Liver (tissue), 9 donors: ENCODE results near the gene TCF7L1. TPM values are rescaled to one million over a fixed set of nuclear protein-coding genes. Genes with fewer than 3 reads are reported as not detected.

Source experiments
- DNase-seq: peaks from one replicate; pipeline ENCODE4 v3.0.0-alpha.2; 2017; ENCODE audit warnings: low spot score
- H3K27ac ChIP-seq, 2 donors: one replicate each; pipeline ENCODE4 v1.7.0; 2013; ENCODE audit warnings: inconsistent platforms in 2 of 2, low read length in 2 of 2, control low read depth in 1 of 2, low read depth in 1 of 2, mild to moderate bottlenecking in 1 of 2
- H3K27me3 ChIP-seq, 4 donors: one replicate each; pipeline versions ENCODE4 v1.6.1 to v1.7.0; 2013; ENCODE audit warnings: low read length in 3 of 4, inconsistent platforms in 1 of 4, mild to moderate bottlenecking in 1 of 4, moderate library complexity in 1 of 4; ENCODE audit not compliant: control insufficient read depth in 4 of 4, insufficient read depth in 4 of 4
- H3K36me3 ChIP-seq, 4 donors: one replicate each; pipeline versions ENCODE4 v1.6.1 to v1.7.0; 2013; ENCODE audit warnings: low read length in 3 of 4, mild to moderate bottlenecking in 3 of 4, low read depth in 1 of 4, moderate library complexity in 1 of 4; ENCODE audit not compliant: control insufficient read depth in 4 of 4, insufficient read depth in 3 of 4
- H3K4me1 ChIP-seq, 4 donors: one replicate each; pipeline versions ENCODE4 v1.6.1 to v1.7.0; 2013; ENCODE audit warnings: low read length in 3 of 4, mild to moderate bottlenecking in 3 of 4, moderate library complexity in 1 of 4; ENCODE audit not compliant: control insufficient read depth in 4 of 4, insufficient read depth in 4 of 4
- H3K4me3 ChIP-seq, 3 donors: one replicate each; pipeline versions ENCODE4 v1.6.1 to v1.7.0; 2013; ENCODE audit warnings: low read length in 3 of 3, control low read depth in 1 of 3, low read depth in 1 of 3, mild to moderate bottlenecking in 1 of 3
- H3K9ac ChIP-seq, 2 donors: one replicate each; pipeline ENCODE4 v1.7.0; 2013; ENCODE audit warnings: low read length in 2 of 2, mild to moderate bottlenecking in 2 of 2, moderate library complexity in 2 of 2, control low read depth in 1 of 2, low read depth in 1 of 2
- H3K9me3 ChIP-seq, 4 donors: one replicate each; pipeline versions ENCODE4 v1.6.1 to v1.7.0; 2013; ENCODE audit warnings: low read length in 3 of 4; ENCODE audit not compliant: control insufficient read depth in 4 of 4
- EGR1 ChIP-seq, 2 donors: IDR thresholded peaks; 2 replicates each; pipeline ENCODE4 v1.6.1; 2016 to 2018; ENCODE audit warnings: antibody characterized with exemption in 2 of 2, low read depth in 2 of 2
- FOXA1 ChIP-seq: IDR thresholded peaks from 2 replicates; pipeline ENCODE4 v1.6.1; 2016; ENCODE audit warnings: antibody characterized with exemption
- FOXA2 ChIP-seq: IDR thresholded peaks from 2 replicates; pipeline ENCODE4 v1.6.1; 2016; ENCODE audit warnings: antibody characterized with exemption
- GABPA ChIP-seq, 2 donors: IDR thresholded peaks in 1 of 2; conservative IDR thresholded peaks in 1 of 2; 2 replicates each; pipeline ENCODE4 v1.6.1; 2016; ENCODE audit warnings: antibody characterized with exemption in 2 of 2, mild to moderate bottlenecking in 1 of 2, moderate library complexity in 1 of 2
- HNF4A ChIP-seq, 2 donors: conservative IDR thresholded peaks; 2 replicates each; pipeline ENCODE4 v1.6.1; 2016; ENCODE audit warnings: antibody characterized with exemption in 2 of 2, mild to moderate bottlenecking in 2 of 2
- HNF4G ChIP-seq: IDR thresholded peaks from 2 replicates; pipeline ENCODE4 v1.6.1; 2016; ENCODE audit warnings: antibody characterized with exemption
- JUND ChIP-seq, 2 donors: IDR thresholded peaks; 2 replicates each; pipeline ENCODE4 v1.6.1; 2016; ENCODE audit warnings: antibody characterized with exemption in 2 of 2
- NR2F2 ChIP-seq: IDR thresholded peaks from 2 replicates; pipeline ENCODE4 v1.6.1; 2016; ENCODE audit warnings: antibody characterized with exemption
- RAD21 ChIP-seq, 2 donors: IDR thresholded peaks; 2 replicates each; pipeline ENCODE4 v1.6.1; 2016; ENCODE audit warnings: antibody characterized with exemption in 2 of 2, mild to moderate bottlenecking in 2 of 2
- SP1 ChIP-seq: IDR thresholded peaks from 2 replicates; pipeline ENCODE4 v1.6.1; 2018; ENCODE audit warnings: antibody characterized with exemption, mild to moderate bottlenecking
- TAF1 ChIP-seq: conservative IDR thresholded peaks from 2 replicates; pipeline ENCODE4 v1.6.1; 2016; ENCODE audit warnings: antibody characterized with exemption, mild to moderate bottlenecking
- YY1 ChIP-seq: IDR thresholded peaks from 2 replicates; pipeline ENCODE4 v1.6.1; 2016; ENCODE audit warnings: antibody characterized with exemption, mild to moderate bottlenecking
- WGBS: extraction: QIAGEN DNeasy Blood & Tissue Kit; methylation state at CpG from one replicate; pipeline ENCODE4 v1.1.7; 2013; 5-methylcytosine and 5-hydroxymethylcytosine counted together
- polyA plus RNA-seq, 2 donors: library from polyadenylated mRNA; stranded (reverse) in 1 of 2; unstranded in 1 of 2; fragments of 200-250 nt in 1 of 2; fragments of >200 nt in 1 of 2; fragmentation: Nextera tagmentation in 1 of 2; extraction: Ambion mirVana in 1 of 2; gene quantifications; one replicate each; pipeline versions ENCODE4 v1.2.1 to v1.2.3, GENCODE V29; 2013 to 2015
- total RNA-seq, 2 donors: library from RNA; depleted of rRNA; stranded (reverse); fragments of >200 nt; gene quantifications; one replicate each; pipeline ENCODE4 v1.2.3, GENCODE V29; 2014
- TF ChIP-seq, protein P1 (sequence below): IDR thresholded peaks from 2 replicates; pipeline ENCODE4 v1.6.1; 2016; ENCODE audit warnings: antibody characterized with exemption
- TF ChIP-seq, protein P2 (sequence below): IDR thresholded peaks from 2 replicates; pipeline ENCODE4 v1.6.1; 2016; ENCODE audit warnings: antibody characterized with exemption, mild to moderate bottlenecking
- TF ChIP-seq, protein P3 (sequence below): IDR thresholded peaks from 2 replicates; pipeline ENCODE4 v1.6.1; 2016; ENCODE audit warnings: antibody characterized with exemption
- TF ChIP-seq, protein P4 (sequence below): IDR thresholded peaks from 2 replicates; pipeline ENCODE4 v1.6.1; 2016; ENCODE audit warnings: antibody characterized with exemption
- donor health status: healthy.
- donor health status: healthy.
- donor health status: healthy.
- donor health status: healthy.
- donor health status: healthy.

The TCF7L1 gene
- total and polyA plus RNA-seq, 4 donors = 1.6 to 6.0 (median 4.8) TPM

DNA sequence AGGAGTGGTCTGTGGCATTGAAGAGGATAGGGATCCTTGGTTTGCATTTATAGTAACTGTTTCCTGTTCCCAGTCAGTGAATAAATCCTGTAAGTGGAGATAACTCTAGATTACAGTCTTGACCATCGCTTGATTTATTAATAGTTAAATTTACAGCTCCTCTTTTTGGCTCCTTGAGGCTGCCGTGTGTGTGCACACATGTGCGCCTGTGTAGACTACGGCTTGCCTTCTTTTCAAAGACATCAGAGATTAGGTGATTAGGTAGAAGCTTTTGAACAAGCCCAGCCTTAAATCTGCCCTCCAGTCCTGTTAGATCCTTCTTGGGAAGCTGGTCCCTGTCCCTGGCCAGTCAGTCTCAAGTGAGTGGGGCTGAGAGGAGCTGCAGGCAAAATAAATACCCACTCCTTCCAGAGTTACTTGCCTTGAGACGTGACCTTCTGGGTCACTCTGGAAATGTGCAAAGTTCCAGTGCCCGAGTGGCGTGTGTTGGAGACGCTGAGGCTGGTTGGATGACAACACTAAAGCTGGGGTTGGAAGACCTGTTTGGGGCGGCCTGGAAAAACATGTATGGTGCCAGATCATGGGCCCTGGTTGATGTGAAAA is 32.0 kb downstream of the TCF7L1 start:
- H3K9me3 ChIP-seq = no peaks in the 10 kb centered on the region
- H3K9ac ChIP-seq = no peak overlapping the region
- no peaks in the 10 kb centered on the region for H3K36me3 ChIP-seq
- no peak overlapping the region for H3K4me3 ChIP-seq
- H3K27me3 ChIP-seq = no peaks in the 10 kb centered on the region
- TF ChIP-seq HNF4G (no peak), FOXA1 (no peak), YY1 (no peak), RAD21 (IDR thresholded peaks at IDR 0.05) (no peak), NR2F2 (no peak), TAF1 (no peak), SP1 (no peak), HNF4A (conservative IDR thresholded peaks at IDR 0.05) (no peak), JUND (IDR thresholded peaks at IDR 0.05) (no peak), EGR1 (IDR thresholded peaks at IDR 0.05; ENCODE audit: low read depth in 2 of 2) (no peak), GABPA (IDR thresholded peaks at IDR 0.05 in 1 of 2, conservative IDR thresholded peaks at IDR 0.05 in 1 of 2) (no peak), FOXA2 (no peak)
- TF ChIP-seq, protein P1, sequence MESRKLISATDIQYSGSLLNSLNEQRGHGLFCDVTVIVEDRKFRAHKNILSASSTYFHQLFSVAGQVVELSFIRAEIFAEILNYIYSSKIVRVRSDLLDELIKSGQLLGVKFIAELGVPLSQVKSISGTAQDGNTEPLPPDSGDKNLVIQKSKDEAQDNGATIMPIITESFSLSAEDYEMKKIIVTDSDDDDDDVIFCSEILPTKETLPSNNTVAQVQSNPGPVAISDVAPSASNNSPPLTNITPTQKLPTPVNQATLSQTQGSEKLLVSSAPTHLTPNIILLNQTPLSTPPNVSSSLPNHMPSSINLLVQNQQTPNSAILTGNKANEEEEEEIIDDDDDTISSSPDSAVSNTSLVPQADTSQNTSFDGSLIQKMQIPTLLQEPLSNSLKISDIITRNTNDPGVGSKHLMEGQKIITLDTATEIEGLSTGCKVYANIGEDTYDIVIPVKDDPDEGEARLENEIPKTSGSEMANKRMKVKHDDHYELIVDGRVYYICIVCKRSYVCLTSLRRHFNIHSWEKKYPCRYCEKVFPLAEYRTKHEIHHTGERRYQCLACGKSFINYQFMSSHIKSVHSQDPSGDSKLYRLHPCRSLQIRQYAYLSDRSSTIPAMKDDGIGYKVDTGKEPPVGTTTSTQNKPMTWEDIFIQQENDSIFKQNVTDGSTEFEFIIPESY = no peak
- TF ChIP-seq, protein P2, sequence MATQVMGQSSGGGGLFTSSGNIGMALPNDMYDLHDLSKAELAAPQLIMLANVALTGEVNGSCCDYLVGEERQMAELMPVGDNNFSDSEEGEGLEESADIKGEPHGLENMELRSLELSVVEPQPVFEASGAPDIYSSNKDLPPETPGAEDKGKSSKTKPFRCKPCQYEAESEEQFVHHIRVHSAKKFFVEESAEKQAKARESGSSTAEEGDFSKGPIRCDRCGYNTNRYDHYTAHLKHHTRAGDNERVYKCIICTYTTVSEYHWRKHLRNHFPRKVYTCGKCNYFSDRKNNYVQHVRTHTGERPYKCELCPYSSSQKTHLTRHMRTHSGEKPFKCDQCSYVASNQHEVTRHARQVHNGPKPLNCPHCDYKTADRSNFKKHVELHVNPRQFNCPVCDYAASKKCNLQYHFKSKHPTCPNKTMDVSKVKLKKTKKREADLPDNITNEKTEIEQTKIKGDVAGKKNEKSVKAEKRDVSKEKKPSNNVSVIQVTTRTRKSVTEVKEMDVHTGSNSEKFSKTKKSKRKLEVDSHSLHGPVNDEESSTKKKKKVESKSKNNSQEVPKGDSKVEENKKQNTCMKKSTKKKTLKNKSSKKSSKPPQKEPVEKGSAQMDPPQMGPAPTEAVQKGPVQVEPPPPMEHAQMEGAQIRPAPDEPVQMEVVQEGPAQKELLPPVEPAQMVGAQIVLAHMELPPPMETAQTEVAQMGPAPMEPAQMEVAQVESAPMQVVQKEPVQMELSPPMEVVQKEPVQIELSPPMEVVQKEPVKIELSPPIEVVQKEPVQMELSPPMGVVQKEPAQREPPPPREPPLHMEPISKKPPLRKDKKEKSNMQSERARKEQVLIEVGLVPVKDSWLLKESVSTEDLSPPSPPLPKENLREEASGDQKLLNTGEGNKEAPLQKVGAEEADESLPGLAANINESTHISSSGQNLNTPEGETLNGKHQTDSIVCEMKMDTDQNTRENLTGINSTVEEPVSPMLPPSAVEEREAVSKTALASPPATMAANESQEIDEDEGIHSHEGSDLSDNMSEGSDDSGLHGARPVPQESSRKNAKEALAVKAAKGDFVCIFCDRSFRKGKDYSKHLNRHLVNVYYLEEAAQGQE = no peak
- TF ChIP-seq, protein P3, sequence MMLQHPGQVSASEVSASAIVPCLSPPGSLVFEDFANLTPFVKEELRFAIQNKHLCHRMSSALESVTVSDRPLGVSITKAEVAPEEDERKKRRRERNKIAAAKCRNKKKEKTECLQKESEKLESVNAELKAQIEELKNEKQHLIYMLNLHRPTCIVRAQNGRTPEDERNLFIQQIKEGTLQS = no peak
- TF ChIP-seq, protein P4, sequence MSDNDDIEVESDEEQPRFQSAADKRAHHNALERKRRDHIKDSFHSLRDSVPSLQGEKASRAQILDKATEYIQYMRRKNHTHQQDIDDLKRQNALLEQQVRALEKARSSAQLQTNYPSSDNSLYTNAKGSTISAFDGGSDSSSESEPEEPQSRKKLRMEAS = no peak
- 81% methylated on average over 9 of the region's 9 CpGs for WGBS
- H3K27ac ChIP-seq = no peak overlapping the region
- H3K4me1 ChIP-seq = peaks cover 7 to 13% (median 9%) of the 10 kb centered on the region in 4 donors
- DNase-seq = no peak

DNA sequence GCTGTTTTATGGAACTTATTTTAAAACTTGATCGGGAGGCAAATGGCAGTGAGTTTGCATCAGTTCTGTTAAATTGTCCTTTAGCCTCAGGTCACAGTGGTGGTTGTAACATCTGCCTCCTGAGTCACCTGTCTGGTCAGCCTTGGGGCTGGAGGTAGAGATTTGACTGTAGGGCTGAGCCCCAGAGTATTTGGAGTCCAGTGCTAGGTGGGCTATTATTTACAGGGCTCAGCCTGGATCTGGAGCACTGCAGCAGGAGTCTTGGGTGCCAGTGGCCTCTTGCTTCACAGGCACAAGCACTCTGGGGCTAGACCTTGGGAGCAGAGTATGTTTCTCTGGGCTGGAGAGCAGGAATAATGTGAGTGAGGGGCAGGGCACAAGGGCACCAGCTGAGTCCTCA is 32.8 kb downstream of the TCF7L1 start:
- no peaks in the 10 kb centered on the region for H3K27me3 ChIP-seq
- no peaks in the 10 kb centered on the region for H3K9me3 ChIP-seq
- no peak overlapping the region for H3K27ac ChIP-seq
- H3K36me3 ChIP-seq = no peaks in the 10 kb centered on the region
- DNase-seq = no peak
- no peak overlapping the region for H3K4me3 ChIP-seq
- H3K4me1 ChIP-seq = peaks cover 7 to 13% (median 9%) of the 10 kb centered on the region in 4 donors
- 93% methylated on average over 1 of the region's 1 CpG for WGBS
- no peak for TF ChIP-seq JUND (IDR thresholded peaks at IDR 0.05)
- H3K9ac ChIP-seq = no peak overlapping the region
